ENCODE measurements around the gene VPS16. TPM values are rescaled to one million over a fixed set of nuclear protein-coding genes. Genes with fewer than 3 reads are reported as not detected.
"Not testable (repeated sequence)": the region's sequence is repeated elsewhere in the genome, so short reads cannot be mapped to it uniquely, and the experiment has no call there.

VPS16 gene
- total RNA-seq, 1 donor from 2014 or later, result 42.0 TPM

- DNase-seq (ENCODE audit: low spot score), result no peak
These were observed 53.7 kb downstream of the VPS16 start for GRCh38 chr20:2894221-2894620.

DNA sequence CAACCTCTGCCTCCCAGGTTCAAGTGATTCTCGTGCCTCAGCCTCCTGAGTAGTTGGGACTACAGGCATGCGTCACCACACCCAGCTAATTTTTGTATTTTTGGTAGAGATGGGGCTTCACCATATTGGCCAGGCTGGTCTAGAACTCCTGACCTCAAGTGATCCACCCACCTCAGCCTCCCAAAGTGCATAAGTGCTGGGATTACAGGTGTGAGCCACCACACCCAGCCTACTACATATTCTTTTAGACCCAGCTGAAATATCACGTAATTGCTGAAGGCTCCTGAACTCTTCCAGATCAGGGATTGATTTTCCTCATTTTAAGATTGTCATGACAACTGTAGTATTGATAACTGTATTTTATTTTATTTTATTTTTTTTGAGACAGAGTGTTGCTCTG lies 54.6 kb downstream of the VPS16 start:
- DNase-seq (ENCODE audit: low spot score), result not testable (repeated sequence)

DNA sequence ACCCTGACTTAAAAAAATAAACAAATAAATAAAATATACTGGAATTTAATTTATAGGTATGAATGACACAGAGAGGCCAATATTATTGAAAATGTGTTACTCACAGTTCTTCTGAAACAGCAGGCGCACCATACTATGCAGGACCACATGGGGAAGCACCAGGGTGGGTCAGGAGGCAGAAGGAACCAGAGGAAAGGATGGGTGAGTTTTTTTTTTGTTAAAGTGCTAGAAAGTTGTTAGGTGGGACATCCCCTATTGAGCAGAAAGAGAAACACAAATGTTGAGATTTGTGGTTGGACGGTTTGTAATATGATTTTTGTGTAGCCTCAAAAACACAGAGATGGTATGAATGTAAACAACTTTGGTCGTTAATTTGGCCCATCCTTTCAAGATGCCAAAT lies 58.7 kb downstream of the VPS16 start:
- DNase-seq (ENCODE audit: low spot score), result no peak

- no peak for DNase-seq (ENCODE audit: low spot score)
These were observed 60.5 kb downstream of the VPS16 start for GRCh38 chr20:2900845-2901592.

GRCh38 chr20:2902291-2902690 lies 61.7 kb downstream of the VPS16 start:
- no peak for DNase-seq (ENCODE audit: low spot score)

- DNase-seq (ENCODE audit: low spot score), result no peak
These were observed 62.3 kb downstream of the VPS16 start for GRCh38 chr20:2902818-2903217.

GRCh38 chr20:2903686-2904085 lies 63.1 kb downstream of the VPS16 start:
- DNase-seq (ENCODE audit: low spot score), result no peak

DNA sequence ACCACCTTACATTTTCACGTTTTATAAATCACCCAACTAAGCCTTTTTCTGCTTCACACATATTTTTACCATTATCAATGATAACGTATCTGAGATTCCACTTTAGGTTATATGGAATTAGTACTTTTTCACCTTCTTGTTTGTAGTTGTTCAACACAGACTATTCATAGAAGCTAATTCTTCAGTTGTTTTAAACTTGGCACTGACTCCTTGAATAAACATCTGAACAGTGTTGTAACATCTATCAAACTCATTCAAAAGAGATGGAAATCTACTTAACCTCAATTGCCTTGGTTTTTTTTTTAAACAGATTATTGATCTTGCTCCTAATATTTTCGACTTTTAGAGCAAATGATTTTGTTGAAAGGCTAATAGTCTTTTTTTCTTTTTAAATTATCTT lies 67.0 kb downstream of the VPS16 start:
- no peak for DNase-seq (ENCODE audit: low spot score)

- no peak for DNase-seq (ENCODE audit: low spot score)
These were observed 69.4 kb downstream of the VPS16 start for GRCh38 chr20:2909953-2910352.

DNA sequence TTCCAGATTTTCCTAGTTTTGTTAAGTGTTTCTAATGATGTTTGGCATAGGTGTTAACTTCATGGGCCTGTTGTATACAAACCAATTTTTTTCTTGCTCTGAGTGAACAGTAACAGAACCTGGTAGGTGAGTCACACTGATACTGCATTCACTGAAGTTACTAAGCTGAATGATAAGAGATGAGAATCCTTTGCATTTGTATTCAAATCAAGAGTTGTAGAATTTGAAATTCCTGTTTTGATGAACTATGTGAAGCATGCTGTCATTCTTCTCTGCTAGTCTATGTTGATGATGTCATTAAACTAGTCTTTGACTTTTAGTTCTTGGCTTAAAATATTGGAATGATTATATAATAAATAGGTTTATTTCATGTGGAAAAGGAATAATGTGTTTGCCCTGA lies 70.7 kb downstream of the VPS16 start:
- DNase-seq (ENCODE audit: low spot score), result no peak

GRCh38 chr20:2914160-2914559 lies 73.6 kb downstream of the VPS16 start:
- DNase-seq (ENCODE audit: low spot score), result no peak

Other genes starting within 250 kb of the VPS16 start
- 165 TPM for gene NOP56, start 188.1 kb upstream of the VPS16 start, total RNA-seq
- gene IDH3B, start 176.5 kb upstream of the VPS16 start, total RNA-seq, result 66.7 TPM
- 6.0 TPM for gene EBF4, start 148.0 kb upstream of the VPS16 start, total RNA-seq
- 57.7 TPM for gene CPXM1, start 40.1 kb upstream of the VPS16 start, total RNA-seq
- gene C20orf141, start 25.8 kb upstream of the VPS16 start, total RNA-seq, result 0.84 TPM
- 0.10 TPM for gene TMEM239, start 24.4 kb upstream of the VPS16 start, total RNA-seq
- gene PCED1A, start 90 bp upstream of the VPS16 start, total RNA-seq, result 28.5 TPM
- gene PTPRA, start 32.7 kb downstream of the VPS16 start, total RNA-seq, result 65.2 TPM
- not detected for gene GNRH2, start 202.9 kb downstream of the VPS16 start, total RNA-seq
- gene MRPS26, start 205.3 kb downstream of the VPS16 start, total RNA-seq, result 36.5 TPM
- 1.5 TPM for gene OXT, start 230.9 kb downstream of the VPS16 start, total RNA-seq
- gene AVP, start 244.0 kb downstream of the VPS16 start, total RNA-seq, result 0.96 TPM